Measurements from ENCODE around the gene DDX1.

Gene DDX1

DNA sequence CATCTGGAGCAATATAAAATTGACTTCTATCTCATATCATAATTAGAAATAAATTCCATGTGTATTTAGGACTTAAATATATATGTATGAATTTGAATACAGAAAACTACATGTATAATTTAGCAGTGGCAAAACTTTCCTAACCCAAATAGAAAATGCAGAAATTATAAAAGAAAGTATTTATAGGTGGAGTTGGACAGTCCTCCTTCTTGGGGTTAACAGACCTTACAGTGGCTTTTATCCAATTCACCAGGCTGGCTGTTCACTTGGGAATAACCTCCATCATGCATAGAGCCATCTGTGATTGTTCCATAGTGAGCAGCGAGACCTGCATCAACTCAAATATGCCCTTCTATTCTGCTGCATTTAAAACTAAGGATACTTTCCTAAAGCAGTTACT, 8.3 kb downstream of the DDX1 start:
- DNase-seq (ENCODE audit: low spot score): no peak
- TF ChIP-seq, protein P1, sequence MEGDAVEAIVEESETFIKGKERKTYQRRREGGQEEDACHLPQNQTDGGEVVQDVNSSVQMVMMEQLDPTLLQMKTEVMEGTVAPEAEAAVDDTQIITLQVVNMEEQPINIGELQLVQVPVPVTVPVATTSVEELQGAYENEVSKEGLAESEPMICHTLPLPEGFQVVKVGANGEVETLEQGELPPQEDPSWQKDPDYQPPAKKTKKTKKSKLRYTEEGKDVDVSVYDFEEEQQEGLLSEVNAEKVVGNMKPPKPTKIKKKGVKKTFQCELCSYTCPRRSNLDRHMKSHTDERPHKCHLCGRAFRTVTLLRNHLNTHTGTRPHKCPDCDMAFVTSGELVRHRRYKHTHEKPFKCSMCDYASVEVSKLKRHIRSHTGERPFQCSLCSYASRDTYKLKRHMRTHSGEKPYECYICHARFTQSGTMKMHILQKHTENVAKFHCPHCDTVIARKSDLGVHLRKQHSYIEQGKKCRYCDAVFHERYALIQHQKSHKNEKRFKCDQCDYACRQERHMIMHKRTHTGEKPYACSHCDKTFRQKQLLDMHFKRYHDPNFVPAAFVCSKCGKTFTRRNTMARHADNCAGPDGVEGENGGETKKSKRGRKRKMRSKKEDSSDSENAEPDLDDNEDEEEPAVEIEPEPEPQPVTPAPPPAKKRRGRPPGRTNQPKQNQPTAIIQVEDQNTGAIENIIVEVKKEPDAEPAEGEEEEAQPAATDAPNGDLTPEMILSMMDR (IDR thresholded peaks at IDR 0.05; ENCODE audit: extremely low read depth, missing control alignments): no peak

DNA sequence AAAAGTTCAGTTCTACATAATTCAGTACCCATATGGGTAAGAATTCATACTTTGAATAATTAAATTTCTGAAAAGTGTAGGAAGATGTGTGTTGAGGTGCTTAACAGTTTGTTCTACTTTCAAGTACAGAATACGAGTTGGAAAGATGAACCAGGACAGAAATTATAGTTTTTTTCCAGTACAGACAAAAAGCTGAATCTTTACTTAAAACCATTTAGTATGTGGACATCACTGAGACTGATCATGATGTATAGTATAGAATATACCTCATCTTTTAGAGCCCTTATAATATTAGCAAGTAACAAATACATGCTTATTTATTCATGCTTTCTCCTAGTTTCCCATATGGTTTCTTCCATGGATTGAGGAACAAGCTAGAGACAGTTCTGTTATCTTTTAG, 10.0 kb downstream of the DDX1 start:
- no peak for DNase-seq (ENCODE audit: low spot score)
- TF ChIP-seq, protein P1 (IDR thresholded peaks at IDR 0.05; ENCODE audit: extremely low read depth, missing control alignments): no peak

DNA sequence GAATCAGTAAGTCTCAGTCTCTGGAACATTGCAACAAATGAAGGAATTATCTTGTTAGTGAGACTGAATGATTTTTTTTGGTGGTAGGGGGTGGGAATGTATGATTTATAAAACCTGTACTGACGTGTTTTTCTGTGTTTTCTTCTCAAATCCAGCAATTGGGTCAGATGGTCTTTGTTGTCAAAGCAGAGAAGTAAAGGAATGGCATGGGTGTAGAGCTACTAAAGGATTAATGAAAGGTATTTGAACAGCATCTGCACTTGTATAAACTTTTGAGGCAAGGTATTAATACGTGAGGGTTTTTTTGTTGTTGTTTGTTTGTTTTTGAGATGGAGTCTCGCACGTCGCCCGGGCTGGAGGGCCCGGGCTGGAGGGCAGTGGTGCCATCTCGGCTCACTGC, 10.7 kb downstream of the DDX1 start:
- DNase-seq (ENCODE audit: low spot score): no peak
- TF ChIP-seq, protein P1 (IDR thresholded peaks at IDR 0.05; ENCODE audit: extremely low read depth, missing control alignments): no peak

DNA sequence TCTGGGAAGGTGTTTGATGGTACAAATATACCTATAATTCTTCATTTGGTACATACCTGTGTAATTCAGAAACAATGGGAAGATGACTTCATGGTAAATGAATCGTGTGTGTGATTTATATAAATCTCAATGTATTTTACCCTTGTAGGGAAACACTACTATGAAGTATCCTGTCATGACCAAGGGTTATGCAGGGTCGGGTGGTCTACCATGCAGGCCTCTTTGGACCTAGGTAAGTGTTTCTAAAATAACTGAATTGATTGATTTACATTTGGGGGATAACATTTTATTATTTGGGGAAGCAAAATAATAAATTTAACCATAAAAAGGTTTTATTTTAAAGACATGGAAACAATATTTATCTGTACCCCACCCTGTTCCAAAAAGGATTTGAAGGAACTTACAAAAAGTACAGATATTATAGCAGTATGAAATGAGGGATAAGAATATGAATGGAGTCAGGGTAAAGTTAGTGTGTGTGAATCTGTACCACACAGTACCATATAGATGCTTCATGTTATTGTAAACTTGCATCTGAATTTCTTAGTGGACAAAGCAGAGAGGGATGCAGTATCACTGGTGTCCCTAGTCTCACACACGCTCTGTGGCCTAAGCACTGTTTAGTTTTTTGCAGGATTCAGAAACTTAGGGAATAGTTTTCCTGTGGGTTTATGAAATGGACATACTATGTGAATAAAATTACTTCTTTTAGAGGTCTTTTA, 11.5 kb downstream of the DDX1 start:
- no peak for DNase-seq (ENCODE audit: low spot score)
- TF ChIP-seq, protein P1 (IDR thresholded peaks at IDR 0.05; ENCODE audit: extremely low read depth, missing control alignments): no peak

DNA sequence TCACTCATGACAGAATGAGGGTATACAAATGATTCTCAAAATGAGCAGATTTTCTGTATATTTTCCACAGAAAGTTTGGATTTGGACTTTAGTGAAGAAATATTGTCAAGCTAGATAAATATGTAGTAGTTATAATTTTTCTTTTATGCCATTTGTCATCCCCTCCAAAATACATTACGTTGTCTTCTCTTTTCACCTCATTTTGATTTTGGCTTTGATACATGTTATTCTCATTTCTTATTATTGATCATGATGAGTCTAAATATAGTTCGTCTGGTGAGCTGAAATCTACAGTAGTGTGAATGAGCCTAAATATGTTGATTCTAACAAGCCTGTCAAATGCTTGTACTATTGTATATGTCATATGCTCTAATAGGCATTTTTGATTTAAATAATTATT, 12.3 kb downstream of the DDX1 start:
- DNase-seq (ENCODE audit: low spot score): no peak
- TF ChIP-seq, protein P1 (IDR thresholded peaks at IDR 0.05; ENCODE audit: extremely low read depth, missing control alignments): no peak

DNA sequence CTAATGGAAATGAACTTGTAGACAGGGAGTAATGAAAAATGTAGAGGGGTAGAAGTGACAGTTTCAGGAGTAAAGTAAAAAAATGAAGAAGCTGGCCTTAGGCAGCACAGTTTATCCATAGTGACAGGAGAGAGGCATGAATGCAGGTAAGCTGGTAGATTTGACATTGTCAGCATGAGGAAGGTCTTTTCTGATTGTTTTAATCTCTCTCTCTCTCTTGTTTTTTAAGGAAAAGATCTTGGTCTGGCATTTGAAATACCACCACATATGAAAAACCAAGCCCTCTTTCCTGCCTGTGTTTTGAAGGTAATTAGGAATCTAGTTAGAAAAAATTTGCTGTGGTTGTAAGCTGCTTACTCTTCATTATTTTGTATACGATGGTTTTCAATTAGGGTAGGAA, 14.1 kb downstream of the DDX1 start:
- DNase-seq (ENCODE audit: low spot score): no peak
- TF ChIP-seq, protein P1 (IDR thresholded peaks at IDR 0.05; ENCODE audit: extremely low read depth, missing control alignments): no peak

DNA sequence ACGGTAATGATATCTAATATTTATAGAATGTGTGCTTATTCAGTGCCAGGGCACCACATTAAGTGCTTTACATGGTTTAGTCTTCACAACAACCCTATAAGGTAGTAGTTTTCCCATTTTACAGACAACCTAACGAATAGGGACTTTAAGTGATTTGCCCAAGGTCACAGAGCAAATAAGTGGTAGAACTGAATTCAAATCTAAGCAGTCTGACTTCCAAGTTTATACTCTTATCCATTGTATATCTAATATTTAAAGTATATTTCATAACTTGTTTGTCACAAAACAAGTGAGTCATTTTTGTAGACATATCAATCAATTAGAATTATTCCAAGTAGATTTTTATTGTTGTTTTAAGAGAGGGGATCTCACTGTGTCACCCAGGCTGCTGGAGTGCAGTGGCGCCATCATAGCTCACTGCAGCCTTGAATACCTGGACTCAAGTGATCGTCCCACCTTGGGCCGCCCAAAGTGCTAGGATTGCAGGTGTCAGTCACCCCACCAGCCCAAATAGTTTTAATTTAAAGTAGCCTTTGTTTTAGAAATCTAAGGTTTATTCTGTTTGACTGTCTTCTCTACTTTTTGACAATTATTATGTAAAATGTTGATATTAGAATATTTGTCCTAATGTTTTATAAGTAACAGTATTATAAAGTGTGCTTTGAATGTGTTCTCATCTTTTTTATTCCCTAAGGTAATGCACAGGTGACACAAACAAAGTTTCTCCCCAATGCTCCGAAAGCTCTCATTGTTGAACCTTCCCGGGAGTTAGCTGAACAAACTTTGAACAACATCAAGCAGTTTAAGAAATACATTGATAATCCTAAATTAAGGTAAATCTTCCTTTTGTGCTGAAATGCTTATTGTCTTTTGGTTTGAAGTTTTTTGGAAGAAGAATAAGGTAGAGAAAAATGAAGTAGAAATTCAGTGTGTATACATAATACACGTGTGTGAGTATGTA, 15.1 kb downstream of the DDX1 start:
- TF ChIP-seq, protein P1 (IDR thresholded peaks at IDR 0.05; ENCODE audit: extremely low read depth, missing control alignments): no peak
- no peak for DNase-seq (ENCODE audit: low spot score)
